H1 (cell line): ENCODE data around the gene XPO5. TPM values are rescaled to one million over a fixed set of nuclear protein-coding genes. Genes with fewer than 3 reads are reported as not detected.

Experiments used
- CTCF ChIA-PET: fragments of 300-600 bp; sonication (Branson Sonifier 250); formaldehyde crosslinking; loops from one replicate; lab custom pipeline; 2021; ENCODE audit not compliant: partially characterized antibody; lab: Charles Lee
- POLR2A ChIA-PET: fragments of 300-600 bp; sonication (Branson Sonifier 250); formaldehyde crosslinking; loops from one replicate; lab custom pipeline; 2021; ENCODE audit warnings: inconsistent platforms; ENCODE audit not compliant: partially characterized antibody; lab: Charles Lee
- DNase-seq, 2 experiments: peaks; one replicate each; pipeline versions ENCODE4 v3.0.0 to v3.0.0-alpha.2; 2010 to 2022; ENCODE audit warnings: low spot score in 2 of 2, low read depth in 1 of 2, mixed read lengths in 1 of 2
- FAIRE-seq: peaks from 2 replicates; lab custom pipeline; 2011; peaks lifted over from hg19 to GRCh38; lab: Jason Lieb, UNC
- H2AFZ ChIP-seq: 2 replicates; pipeline ENCODE4 v1.8.1; 2012; ENCODE audit warnings: low read length, inconsistent platforms
- H2AK5ac ChIP-seq: 2 replicates; pipeline ENCODE4 v1.6.1; 2013; ENCODE audit warnings: low read depth, low read length
- H2BK120ac ChIP-seq: replicated peaks from 2 replicates; pipeline ENCODE3; 2013; ENCODE audit warnings: low read depth, low read length, inconsistent platforms
- H2BK12ac ChIP-seq: 2 replicates; pipeline ENCODE4 v1.6.1; 2013; ENCODE audit warnings: low read depth, low read length
- H2BK15ac ChIP-seq: 2 replicates; pipeline ENCODE4 v1.6.1; 2013; ENCODE audit warnings: low read length
- H2BK20ac ChIP-seq: 2 replicates; pipeline ENCODE4 v1.6.1; 2013; ENCODE audit warnings: low read length
- H2BK5ac ChIP-seq: 2 replicates; pipeline ENCODE4 v1.6.1; 2013; ENCODE audit warnings: low read depth, low read length
- H3K14ac ChIP-seq: 2 replicates; pipeline ENCODE4 v1.6.1; 2013; ENCODE audit warnings: inconsistent platforms; ENCODE audit not compliant: insufficient read length
- H3K18ac ChIP-seq: 2 replicates; pipeline ENCODE4 v1.6.1; 2013; ENCODE audit warnings: low read length; ENCODE audit errors: extremely low read depth
- H3K23ac ChIP-seq: 2 replicates; pipeline ENCODE4 v1.6.1; 2013; ENCODE audit warnings: inconsistent platforms; ENCODE audit not compliant: insufficient read length
- H3K23me2 ChIP-seq: 2 replicates; pipeline ENCODE4 v1.6.1; 2013; ENCODE audit warnings: low read depth, low read length
- H3K27ac ChIP-seq: 2 replicates; pipeline ENCODE4 v1.6.1; 2011; ENCODE audit warnings: low read depth, low read length, inconsistent platforms
- H3K27me3 ChIP-seq, 4 experiments: replicated peaks in 1 of 4; 1 replicate in 1 of 4; 2 replicates in 3 of 4; pipeline versions ENCODE4 v1.6.1 to v1.8.1; 2011 to 2013; ENCODE audit warnings: low read length in 3 of 4, mild to moderate bottlenecking in 3 of 4, inconsistent platforms in 2 of 4, mixed read lengths in 2 of 4, moderate library complexity in 1 of 4; ENCODE audit not compliant: control insufficient read depth in 3 of 4, insufficient read depth in 3 of 4; ENCODE audit errors: extremely low read depth in 1 of 4
- H3K36me3 ChIP-seq, 4 experiments: 2 replicates each; pipeline versions ENCODE4 v1.6.1 to v1.8.1; 2011 to 2013; ENCODE audit warnings: mild to moderate bottlenecking in 4 of 4, low read length in 3 of 4, moderate library complexity in 2 of 4, control low read depth in 1 of 4, inconsistent platforms in 1 of 4; ENCODE audit not compliant: insufficient read depth in 4 of 4, control insufficient read depth in 2 of 4
- H3K4ac ChIP-seq: replicated peaks from 2 replicates; pipeline ENCODE3; 2013; ENCODE audit warnings: low read length, low read depth, mixed read lengths, inconsistent platforms; ENCODE audit not compliant: insufficient read length
- H3K4me1 ChIP-seq, 4 experiments: replicated peaks in 1 of 4; 1 replicate in 1 of 4; 2 replicates in 3 of 4; pipeline versions ENCODE4 v1.6.1 to v1.8.1; 2011 to 2013; ENCODE audit warnings: low read length in 3 of 4, inconsistent platforms in 2 of 4, mixed read lengths in 1 of 4; ENCODE audit not compliant: insufficient read depth in 4 of 4, control insufficient read depth in 3 of 4
- H3K4me2 ChIP-seq, 2 experiments: 2 replicates each; pipeline versions ENCODE4 v1.6.1 to v1.8.1; 2011 to 2013; ENCODE audit warnings: low read depth in 2 of 2, low read length in 2 of 2, control low read depth in 1 of 2, inconsistent platforms in 1 of 2, mild to moderate bottlenecking in 1 of 2; ENCODE audit not compliant: insufficient read depth in 1 of 2
- H3K4me3 ChIP-seq, 4 experiments: fragments of 200-600, 300-600 bp in 1 of 4; sonication (generic), shearing (Covaris generic), sonication (Bioruptor Twin) in 1 of 4; 2 replicates each; pipeline versions ENCODE4 v1.5.1 to v1.8.1; 2011 to 2016; ENCODE audit warnings: low read length in 4 of 4, low read depth in 3 of 4, control low read depth in 2 of 4, inconsistent platforms in 2 of 4, mild to moderate bottlenecking in 2 of 4, mixed read lengths in 1 of 4, moderate library complexity in 1 of 4; ENCODE audit not compliant: insufficient read depth in 2 of 4; ENCODE audit errors: extremely low read depth in 1 of 4
- H3K56ac ChIP-seq: replicated peaks from 2 replicates; pipeline ENCODE3; 2013; ENCODE audit warnings: low read depth, mild to moderate bottlenecking, mixed read lengths, low read length, inconsistent platforms; ENCODE audit not compliant: insufficient read length
- H3K79me1 ChIP-seq: 2 replicates; pipeline ENCODE4 v1.6.1; 2013; ENCODE audit warnings: low read depth, low read length, control low read depth
- H3K79me2 ChIP-seq, 2 experiments: 2 replicates each; pipeline versions ENCODE4 v1.6.1 to v1.8.1; 2012 to 2013; ENCODE audit warnings: low read length in 2 of 2, mild to moderate bottlenecking in 2 of 2, inconsistent platforms in 1 of 2; ENCODE audit not compliant: insufficient read depth in 2 of 2, control insufficient read depth in 1 of 2
- H3K9ac ChIP-seq, 4 experiments: replicated peaks in 1 of 4; 1 replicate in 1 of 4; 2 replicates in 3 of 4; pipeline versions ENCODE4 v1.6.1 to v1.8.1; 2011 to 2013; ENCODE audit warnings: low read depth in 3 of 4, low read length in 3 of 4, control low read depth in 2 of 4, mild to moderate bottlenecking in 2 of 4, moderate library complexity in 2 of 4, inconsistent platforms in 1 of 4; ENCODE audit errors: extremely low read depth in 1 of 4
- H3K9me3 ChIP-seq, 2 experiments: 2 replicates each; pipeline versions ENCODE4 v1.6.1 to v1.8.1; 2012 to 2013; ENCODE audit warnings: mild to moderate bottlenecking in 2 of 2, moderate library complexity in 2 of 2, control low read depth in 1 of 2, inconsistent platforms in 1 of 2, low read depth in 1 of 2, low read length in 1 of 2, mixed read lengths in 1 of 2; ENCODE audit not compliant: insufficient read depth in 2 of 2
- H4K20me1 ChIP-seq, 2 experiments: replicated peaks in 1 of 2; 2 replicates each; pipeline versions ENCODE3 to v1.8.1; 2011 to 2013; ENCODE audit warnings: inconsistent platforms in 2 of 2, low read length in 2 of 2, mild to moderate bottlenecking in 1 of 2; ENCODE audit not compliant: insufficient read depth in 2 of 2, control insufficient read depth in 1 of 2
- H4K5ac ChIP-seq: 2 replicates; pipeline ENCODE4 v1.6.1; 2013; ENCODE audit warnings: low read length, low read depth, mixed read lengths, inconsistent platforms; ENCODE audit not compliant: insufficient read length
- H4K8ac ChIP-seq: 2 replicates; pipeline ENCODE4 v1.8.0; 2013; ENCODE audit warnings: mild to moderate bottlenecking, moderate library complexity, low read length, inconsistent platforms; ENCODE audit not compliant: insufficient read depth; ENCODE audit errors: extremely low read depth
- H4K91ac ChIP-seq: replicated peaks from 2 replicates; pipeline ENCODE3; 2013; ENCODE audit warnings: low read length, mixed read lengths, inconsistent platforms; ENCODE audit not compliant: insufficient read length
- BRCA1 ChIP-seq: IDR thresholded peaks from 2 replicates; pipeline ENCODE4 v1.6.1; 2012; ENCODE audit warnings: low read depth, low read length, improper control_type of control experiment
- CBX5 ChIP-seq: fragments of 300-800, 300-1000 bp; sonication (generic); IDR thresholded peaks from 2 replicates; pipeline ENCODE4 v1.7.1; 2016; ENCODE audit warnings: antibody characterized with exemption, low read length, low read depth
- CTBP2 ChIP-seq: IDR thresholded peaks from 2 replicates; pipeline ENCODE4 v1.7.0; 2011; ENCODE audit warnings: borderline replicate concordance, mild to moderate bottlenecking, moderate library complexity, mixed read lengths, low read length; ENCODE audit not compliant: insufficient read depth, insufficient read length
- EGR1 ChIP-seq: IDR thresholded peaks from 2 replicates; pipeline ENCODE4 v1.6.1; 2011; ENCODE audit warnings: low read depth, low read length, borderline replicate concordance
- EP300 ChIP-seq, 2 experiments: IDR thresholded peaks; 1 replicate in 1 of 2; 2 replicates in 1 of 2; pipeline ENCODE4 v1.6.1; 2011 to 2012; ENCODE audit warnings: low read depth in 2 of 2, low read length in 2 of 2, mild to moderate bottlenecking in 2 of 2, borderline replicate concordance in 1 of 2, inconsistent platforms in 1 of 2, moderate library complexity in 1 of 2
- GABPA ChIP-seq: IDR thresholded peaks from 2 replicates; pipeline ENCODE4 v1.6.1; 2011; ENCODE audit warnings: mild to moderate bottlenecking, low read length, moderate library complexity, borderline replicate concordance; ENCODE audit not compliant: insufficient read depth
- HDAC2 ChIP-seq, 2 experiments: fragments of 300-600 bp in 1 of 2; sonication (generic) in 1 of 2; IDR thresholded peaks; 2 replicates each; pipeline ENCODE4 v1.6.1; 2011 to 2012; ENCODE audit warnings: low read depth in 2 of 2, low read length in 2 of 2, mild to moderate bottlenecking in 2 of 2, moderate library complexity in 2 of 2, borderline replicate concordance in 1 of 2, inconsistent platforms in 1 of 2
- KDM5A ChIP-seq: fragments of 200-600 bp; IDR thresholded peaks from 2 replicates; pipeline ENCODE4 v1.7.1; 2012; ENCODE audit warnings: mild to moderate bottlenecking, low read length, inconsistent platforms, mixed read lengths
- POLR2A ChIP-seq, 2 experiments: IDR thresholded peaks; 1 replicate in 1 of 2; 2 replicates in 1 of 2; pipeline ENCODE4 v1.6.1; 2011; ENCODE audit warnings: low read depth in 2 of 2, low read length in 2 of 2, mild to moderate bottlenecking in 2 of 2; ENCODE audit errors: control extremely low read depth in 1 of 2
- RXRA ChIP-seq: IDR thresholded peaks from 2 replicates; pipeline ENCODE4 v1.6.1; 2011; ENCODE audit warnings: low read depth, mild to moderate bottlenecking, low read length, moderate library complexity; ENCODE audit not compliant: insufficient read depth
- SIN3A ChIP-seq, 2 experiments: IDR thresholded peaks in 1 of 2; conservative IDR thresholded peaks in 1 of 2; 2 replicates each; pipeline ENCODE4 v1.6.1; 2011 to 2012; ENCODE audit warnings: low read length in 2 of 2, improper control_type of control experiment in 1 of 2, low read depth in 1 of 2, mild to moderate bottlenecking in 1 of 2
- SP1 ChIP-seq: IDR thresholded peaks from 2 replicates; pipeline ENCODE4 v1.6.1; 2011; ENCODE audit warnings: low read depth, low read length
- SP4 ChIP-seq: IDR thresholded peaks from 2 replicates; pipeline ENCODE4 v1.6.1; 2012; ENCODE audit warnings: low read length, inconsistent platforms
- TAF7 ChIP-seq: optimal IDR thresholded peaks from 2 replicates; pipeline ENCODE3; 2011; ENCODE audit warnings: low read depth, mild to moderate bottlenecking, inconsistent platforms, low read length, moderate library complexity, borderline replicate concordance
- WGBS, 2 experiments: shearing (Covaris generic) in 1 of 2; methylation state at CpG; one replicate each; pipeline versions ENCODE4 v1.1.6 to v1.1.7; 2013 to 2015; ENCODE audit warnings: low lambda C conversion rate in 2 of 2, mixed read lengths in 2 of 2, inconsistent platforms in 1 of 2, low coverage in 1 of 2, missing lambda C conversion rate in 1 of 2; ENCODE audit not compliant: insufficient replicate concordance in 2 of 2, insufficient coverage in 1 of 2, insufficient read length in 1 of 2; ENCODE audit errors: extremely low coverage in 1 of 2, missing lambda C conversion rate in 1 of 2; 5-methylcytosine and 5-hydroxymethylcytosine counted together
- polyA plus RNA-seq, 7 experiments: library from polyadenylated mRNA; depleted of rRNA in 3 of 7; stranded (reverse) in 5 of 7; unstranded in 2 of 7; fragments of >200 nt in 5 of 7; fragments of 200-250 nt in 2 of 7; gene quantifications; 1 replicate in 5 of 7; 2 replicates in 1 of 7; 4 replicates in 1 of 7; pipeline versions ENCODE4 v1.2.1 to v1.2.3, GENCODE V29; 2011 to 2013; ENCODE audit warnings: missing spikeins in 2 of 7, mixed read lengths in 2 of 7
- total RNA-seq: library from RNA; stranded (reverse); fragmentation: NEBNext Ultra II Directional; extraction: Animal tissue kit (Norgen Biotek cat#: 25700); gene quantifications from 2 replicates; pipeline ENCODE4 v1.2.1, GENCODE V29; 2021

Gene XPO5
- total and polyA plus RNA-seq, 2 of the 8 experiments (the other 6 are each of a cell fraction or from before 2014, with no cell fraction given): 80.6 to 95.7 TPM

- H3K79me2 ChIP-seq: no peaks in the 10 kb centered on the region
- H3K18ac ChIP-seq: no peak overlapping the region
- H4K91ac ChIP-seq: no peak overlapping the region
- H3K4me3 ChIP-seq: no peak overlapping the region
- no peak overlapping the region for H2BK20ac ChIP-seq
- H3K9ac ChIP-seq: no peak overlapping the region
- no peak overlapping the region for H4K5ac ChIP-seq
- no peaks in the 10 kb centered on the region; a peak in 1 of 7 replicates for H3K27me3 ChIP-seq
- H4K20me1 ChIP-seq: peaks cover 2 to 3% of the 10 kb centered on the region in 2 experiments
- no peak overlapping the region for H2AK5ac ChIP-seq
- TF ChIP-seq CBX5 (no peak), POLR2A (IDR thresholded peaks at IDR 0.05; ENCODE audit: control extremely low read depth in 1 of 2, low read depth in 2 of 2, low read length in 2 of 2) (no peak), HDAC2 (IDR thresholded peaks at IDR 0.05; ENCODE audit: borderline replicate concordance in 1 of 2, low read depth in 2 of 2, low read length in 2 of 2) (no peak), KDM5A (no peak), SP1 (no peak), BRCA1 (no peak), EP300 (IDR thresholded peaks at IDR 0.05; ENCODE audit: borderline replicate concordance in 1 of 2, low read depth in 2 of 2, low read length in 2 of 2) (no peak), GABPA (no peak), SP4 (no peak), RXRA (no peak), EGR1 (no peak), TAF7 (no peak), SIN3A (conservative IDR thresholded peaks at IDR 0.05 in 1 of 2, IDR thresholded peaks at IDR 0.05 in 1 of 2; ENCODE audit: low read depth in 1 of 2, low read length in 2 of 2) (no peak), CTBP2 (no peak)
- no peak overlapping the region for H2BK120ac ChIP-seq
- no peak overlapping the region for H3K4me2 ChIP-seq
- no peaks in the 10 kb centered on the region for H3K79me1 ChIP-seq
- no peak overlapping the region for H3K14ac ChIP-seq
- POLR2A ChIA-PET: interaction anchor here (1.6 to 1.9 kb wide), 2 partner anchors 13 to 19 kb away, joined by 3 to 11 read pairs; no protein-coding TSS in a partner anchor
- DNase-seq (no peak), FAIRE-seq (no peak)
- H3K9me3 ChIP-seq: no peaks in the 10 kb centered on the region
- peaks cover 30 to 90% (median 70%) of the 10 kb centered on the region in 4 experiments for H3K36me3 ChIP-seq
- H3K56ac ChIP-seq: no peak overlapping the region
- no peak overlapping the region for H2BK12ac ChIP-seq
- H3K4me1 ChIP-seq: no peaks in the 10 kb centered on the region
- H3K27ac ChIP-seq: no peak overlapping the region
- CTCF ChIA-PET: no interaction called here
- no peak overlapping the region for H4K8ac ChIP-seq
- no peak overlapping the region for H3K23ac ChIP-seq
- no peak overlapping the region for H3K4ac ChIP-seq
- no peak overlapping the region for H2BK15ac ChIP-seq
- no peak overlapping the region for H2AFZ ChIP-seq
- no peak overlapping the region for H2BK5ac ChIP-seq
- H3K23me2 ChIP-seq: no peaks in the 10 kb centered on the region
- WGBS, 2 experiments: 92% methylated on average over 4 of the region's 4 CpGs; no CpG with 5 or more reads in 1 of the 2 experiments
These were observed 31.4 kb downstream of the XPO5 start for GRCh38 chr6:43544461-43544860.
